ENCODE results near the gene EN2.

- TF ChIP-seq POLR2A (IDR thresholded peaks at IDR 0.05; ENCODE audit: low read depth, low read length) (no peak), TAF1 (IDR thresholded peaks at IDR 0.05; ENCODE audit: borderline replicate concordance, low read depth, low read length) (no peak)
Observed at GRCh38 chr7:155460926-155461613, 3.1 kb downstream of the EN2 start.

All from GM12892 (cell line).